C4-2B (cell line): ENCODE measurements around the gene NID2.
A peak's percentile ranks its signal among the peaks of the same experiment; 100 is the strongest.

Experiments used
- ZFX ChIP-seq: fragments of 450-650 bp; IDR thresholded peaks from 2 replicates; pipeline ENCODE4 v1.6.1; 2017
- TF ChIP-seq, protein P1 (sequence below): fragments of 450-650 bp; conservative IDR thresholded peaks from 2 replicates; pipeline ENCODE4 v1.5.1; 2017; ENCODE audit warnings: mild to moderate bottlenecking

DNA sequence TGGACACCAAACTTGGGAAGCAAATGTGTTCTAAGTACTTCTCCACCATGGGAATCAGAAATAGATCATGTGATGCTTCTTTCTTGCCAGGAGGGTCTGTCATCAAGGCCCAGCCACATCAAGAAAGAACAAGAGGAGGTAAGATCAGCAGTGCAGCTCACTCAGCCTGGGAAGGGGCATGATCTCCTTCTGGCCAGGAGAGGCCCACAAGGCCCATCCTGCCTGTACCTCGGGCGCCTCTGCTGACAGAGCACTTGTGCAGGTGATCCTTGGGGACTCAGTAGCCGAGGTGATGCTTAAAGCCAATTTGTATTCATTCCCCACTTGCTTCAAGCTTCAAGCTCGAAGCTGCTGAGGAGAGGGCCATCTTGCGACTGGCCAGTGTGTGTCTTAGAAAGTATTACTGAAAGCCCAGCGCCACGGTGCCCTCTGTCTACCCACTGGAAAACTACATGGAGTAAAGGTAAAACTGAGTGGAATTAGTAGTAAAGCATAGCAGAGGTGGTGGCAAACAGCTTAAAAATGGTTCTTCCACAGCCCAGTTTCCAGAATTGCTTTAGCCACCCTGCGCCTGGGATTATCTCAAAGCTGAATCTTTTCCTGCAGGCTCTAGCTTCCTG, 53.3 kb downstream of the NID2 start:
- TF ChIP-seq, protein P1, sequence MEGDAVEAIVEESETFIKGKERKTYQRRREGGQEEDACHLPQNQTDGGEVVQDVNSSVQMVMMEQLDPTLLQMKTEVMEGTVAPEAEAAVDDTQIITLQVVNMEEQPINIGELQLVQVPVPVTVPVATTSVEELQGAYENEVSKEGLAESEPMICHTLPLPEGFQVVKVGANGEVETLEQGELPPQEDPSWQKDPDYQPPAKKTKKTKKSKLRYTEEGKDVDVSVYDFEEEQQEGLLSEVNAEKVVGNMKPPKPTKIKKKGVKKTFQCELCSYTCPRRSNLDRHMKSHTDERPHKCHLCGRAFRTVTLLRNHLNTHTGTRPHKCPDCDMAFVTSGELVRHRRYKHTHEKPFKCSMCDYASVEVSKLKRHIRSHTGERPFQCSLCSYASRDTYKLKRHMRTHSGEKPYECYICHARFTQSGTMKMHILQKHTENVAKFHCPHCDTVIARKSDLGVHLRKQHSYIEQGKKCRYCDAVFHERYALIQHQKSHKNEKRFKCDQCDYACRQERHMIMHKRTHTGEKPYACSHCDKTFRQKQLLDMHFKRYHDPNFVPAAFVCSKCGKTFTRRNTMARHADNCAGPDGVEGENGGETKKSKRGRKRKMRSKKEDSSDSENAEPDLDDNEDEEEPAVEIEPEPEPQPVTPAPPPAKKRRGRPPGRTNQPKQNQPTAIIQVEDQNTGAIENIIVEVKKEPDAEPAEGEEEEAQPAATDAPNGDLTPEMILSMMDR = peak; percentile 68
- TF ChIP-seq ZFX = no peak
